NCI-H82 (cell line): Measurements from ENCODE around the gene PCNX2.

Experiments used
- DNase-seq: peaks from one replicate; lab custom pipeline; 2025; lab: John Stamatoyannopoulos, UW

Gene PCNX2

GRCh38 chr1:232983817-232984567 lies 311.5 kb downstream of the PCNX2 start:
- DNase-seq: no peak

DNA sequence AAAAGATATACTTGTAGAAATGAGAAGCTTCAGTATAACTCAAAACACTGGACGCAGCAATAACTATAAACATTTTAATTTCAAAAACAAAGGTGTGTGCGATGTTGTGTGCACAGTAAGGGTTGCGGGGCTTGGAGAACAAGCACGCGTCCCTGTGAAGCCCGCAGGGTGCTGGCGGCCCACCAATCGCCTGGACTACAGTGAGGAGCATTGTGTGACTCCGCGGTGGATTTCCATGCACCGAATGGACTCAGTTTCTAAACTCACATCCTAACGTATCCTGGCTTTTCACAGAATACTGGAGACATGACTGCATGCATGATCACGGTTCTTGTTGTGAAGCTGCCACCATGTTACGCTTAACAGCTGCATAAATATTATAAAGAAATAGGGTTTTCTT lies 312.1 kb downstream of the PCNX2 start:
- no peak for DNase-seq

DNA sequence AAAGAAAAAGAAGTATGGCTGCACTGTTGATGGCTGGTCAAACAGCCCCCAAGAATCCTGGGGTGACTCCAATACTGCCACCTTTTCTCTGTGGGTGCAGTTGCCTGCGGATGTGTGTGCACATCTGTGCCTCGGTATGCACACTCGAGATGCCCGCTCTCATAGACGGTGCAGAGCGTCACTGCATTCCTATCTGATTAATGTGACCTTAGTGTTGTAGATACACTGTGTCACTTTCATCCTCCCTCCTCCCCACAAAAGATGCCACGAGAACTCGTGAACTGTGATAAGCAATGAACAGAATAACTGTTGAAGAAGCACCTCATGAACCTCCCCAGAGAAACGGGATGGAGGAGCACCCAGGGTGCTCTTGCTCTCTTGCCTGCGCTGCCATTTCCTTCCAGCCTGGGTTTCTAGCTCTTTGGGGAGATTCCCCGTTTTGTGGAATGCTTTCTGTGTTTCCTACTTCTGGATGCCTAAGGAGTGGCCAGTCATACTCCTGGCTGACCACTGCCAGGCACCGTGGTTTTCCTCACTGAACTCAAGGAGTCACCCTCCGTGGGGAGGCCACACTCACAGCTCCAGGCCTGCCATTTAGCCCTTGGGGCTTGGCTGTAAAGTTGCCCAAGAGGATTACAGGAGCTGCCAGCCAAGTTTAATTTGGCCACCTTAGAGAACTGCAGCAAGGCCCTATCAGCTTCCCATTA lies 313.1 kb downstream of the PCNX2 start:
- peak; percentile 10 for DNase-seq

DNA sequence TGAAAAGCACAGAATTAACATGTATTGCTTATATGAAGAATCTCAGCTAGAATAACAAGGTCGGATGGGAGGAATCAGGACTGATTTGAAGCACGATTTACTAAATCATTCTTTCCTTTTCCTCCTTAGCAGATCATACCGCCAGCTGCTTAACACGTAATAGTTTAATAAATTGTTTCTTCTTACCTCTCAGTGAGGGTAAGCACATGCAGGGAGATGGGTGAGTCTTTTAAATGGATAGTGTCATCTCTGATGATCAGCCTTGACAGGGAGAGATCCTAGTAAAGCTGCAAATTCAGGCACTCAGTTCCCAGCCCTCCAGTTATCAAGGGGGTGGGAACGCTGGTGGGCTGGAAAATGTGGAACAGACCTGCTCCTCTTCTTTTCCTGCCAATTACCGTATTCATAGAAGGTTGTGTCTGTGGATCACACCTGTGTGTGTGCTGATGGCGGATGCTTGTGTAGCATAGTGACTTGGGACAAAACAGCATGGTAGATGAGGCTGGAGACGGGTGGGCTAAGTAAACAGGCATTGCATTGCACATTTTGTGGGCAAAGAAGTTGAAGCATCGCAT lies 314.5 kb downstream of the PCNX2 start:
- no peak for DNase-seq

DNA sequence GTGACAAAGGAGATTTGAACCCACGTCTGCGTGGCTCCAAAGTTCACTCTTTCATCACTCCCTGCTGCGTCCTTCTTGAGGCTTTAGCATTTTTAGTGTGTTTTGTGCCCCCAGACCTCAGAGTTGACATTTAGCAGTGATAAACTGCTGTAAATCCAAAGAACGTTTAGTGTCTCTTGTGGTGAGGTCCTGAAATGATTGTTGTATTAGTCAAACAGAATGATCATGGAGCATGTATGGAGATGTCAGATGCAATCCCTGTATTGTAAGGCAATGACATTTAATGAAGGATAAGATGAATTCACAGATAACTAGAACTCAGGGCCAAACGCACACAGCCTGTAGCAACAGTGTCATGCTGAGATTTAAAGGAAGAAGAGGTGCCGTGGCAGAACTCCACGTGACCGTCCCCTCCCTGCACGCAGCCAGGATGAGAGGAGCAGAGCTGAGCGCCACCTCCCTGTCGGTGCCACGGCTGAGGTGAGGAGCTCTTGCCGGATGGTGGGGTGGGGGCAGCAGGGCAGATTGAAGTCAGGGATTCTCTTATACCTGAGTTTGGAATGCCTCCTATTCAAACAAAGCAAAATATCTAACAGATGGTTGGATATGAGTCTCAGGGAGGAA lies 315.1 kb downstream of the PCNX2 start:
- DNase-seq: no peak

GRCh38 chr1:232979558-232979957 lies 316.0 kb downstream of the PCNX2 start:
- no peak for DNase-seq

- DNase-seq: no peak
Observed at GRCh38 chr1:232978815-232979214, 316.7 kb downstream of the PCNX2 start.

- peak; percentile 47 for DNase-seq
Observed at GRCh38 chr1:232978091-232978634, 317.4 kb downstream of the PCNX2 start.

- no peak for DNase-seq
Observed at GRCh38 chr1:232974971-232975370, 320.6 kb downstream of the PCNX2 start.

DNA sequence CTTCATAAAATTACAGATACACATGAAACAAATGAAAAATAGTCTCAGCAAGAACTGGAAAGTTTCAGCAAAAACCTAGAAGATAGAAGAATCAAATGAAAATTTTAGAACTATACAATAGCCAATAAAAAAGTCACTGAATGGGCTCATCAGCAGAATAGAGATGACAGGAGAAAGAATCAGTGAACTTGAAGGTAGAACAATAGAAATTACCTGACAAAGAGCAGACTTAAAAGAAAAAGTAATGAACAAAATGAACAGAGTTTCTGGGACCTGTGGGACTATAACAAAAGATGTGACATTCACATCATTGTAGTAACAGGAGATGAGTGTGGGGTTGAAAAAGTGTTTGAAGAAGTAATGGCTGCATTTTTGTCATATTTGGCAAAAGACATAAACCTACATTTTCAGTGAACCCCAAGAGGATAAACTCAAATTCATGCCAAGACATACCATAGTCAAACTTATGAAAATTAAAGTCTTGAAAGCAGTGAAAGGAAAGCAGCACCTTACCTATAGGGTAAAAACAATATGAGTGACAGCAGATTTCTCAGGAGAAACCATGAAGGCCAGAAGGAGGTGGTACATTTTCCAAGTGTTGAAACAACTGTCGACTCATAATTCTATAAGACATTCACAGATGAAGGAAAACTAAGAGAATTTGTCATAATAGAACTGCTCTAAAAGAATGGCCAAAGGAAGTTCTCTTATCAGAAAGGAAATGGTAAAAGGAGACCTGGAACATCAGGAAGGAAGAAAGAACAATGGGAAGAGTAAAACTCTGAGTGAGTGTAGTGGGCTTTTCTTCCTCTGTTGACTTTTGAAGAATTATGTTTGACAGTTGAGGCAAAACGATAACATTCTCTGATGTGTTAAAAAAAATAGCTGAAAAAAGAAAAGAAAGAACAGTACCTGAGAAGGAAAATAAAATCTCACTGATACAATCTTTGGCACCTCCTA lies 321.6 kb downstream of the PCNX2 start:
- DNase-seq: no peak

- DNase-seq: no peak
Observed at GRCh38 chr1:232970508-232970907, 325.0 kb downstream of the PCNX2 start.

DNA sequence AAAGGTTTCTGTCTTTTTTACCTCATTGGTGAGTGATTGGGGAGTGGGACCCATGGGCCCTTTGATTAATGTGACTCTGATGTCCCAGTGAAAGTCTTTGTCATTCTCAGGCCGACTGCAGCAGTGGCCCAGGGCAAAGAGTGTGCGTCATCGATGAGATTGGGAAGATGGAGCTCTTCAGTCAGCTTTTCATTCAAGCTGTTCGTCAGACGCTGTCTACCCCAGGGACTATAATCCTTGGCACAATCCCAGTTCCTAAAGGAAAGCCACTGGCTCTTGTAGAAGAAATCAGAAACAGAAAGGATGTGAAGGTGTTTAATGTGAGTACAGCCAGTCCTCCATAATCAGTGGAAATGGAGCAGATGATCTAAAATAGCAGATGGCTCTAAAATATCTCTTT lies 325.7 kb downstream of the PCNX2 start:
- no peak for DNase-seq

GRCh38 chr1:232968965-232969364 lies 326.6 kb downstream of the PCNX2 start:
- DNase-seq: no peak

- peak; percentile 64 for DNase-seq
Observed at GRCh38 chr1:232968391-232968790, 327.1 kb downstream of the PCNX2 start.

- DNase-seq: peak; percentile 53
Observed at GRCh38 chr1:232966663-232967062, 328.9 kb downstream of the PCNX2 start.

DNA sequence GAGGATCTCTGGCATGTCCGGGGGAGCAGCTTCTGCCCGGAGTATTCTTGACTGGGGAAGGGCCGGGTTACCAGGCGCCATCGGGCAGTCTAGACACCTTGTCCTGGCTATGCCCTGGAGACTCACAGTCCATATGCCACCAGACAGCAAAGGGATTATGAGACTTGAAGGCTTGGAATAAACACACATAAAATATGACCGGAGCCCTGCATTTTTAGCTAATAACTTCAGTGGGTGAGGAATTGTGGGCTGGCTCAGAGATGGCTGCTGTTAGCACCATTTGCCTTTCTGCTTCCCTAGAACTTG lies 329.7 kb downstream of the PCNX2 start:
- DNase-seq: peak; percentile 86

DNA sequence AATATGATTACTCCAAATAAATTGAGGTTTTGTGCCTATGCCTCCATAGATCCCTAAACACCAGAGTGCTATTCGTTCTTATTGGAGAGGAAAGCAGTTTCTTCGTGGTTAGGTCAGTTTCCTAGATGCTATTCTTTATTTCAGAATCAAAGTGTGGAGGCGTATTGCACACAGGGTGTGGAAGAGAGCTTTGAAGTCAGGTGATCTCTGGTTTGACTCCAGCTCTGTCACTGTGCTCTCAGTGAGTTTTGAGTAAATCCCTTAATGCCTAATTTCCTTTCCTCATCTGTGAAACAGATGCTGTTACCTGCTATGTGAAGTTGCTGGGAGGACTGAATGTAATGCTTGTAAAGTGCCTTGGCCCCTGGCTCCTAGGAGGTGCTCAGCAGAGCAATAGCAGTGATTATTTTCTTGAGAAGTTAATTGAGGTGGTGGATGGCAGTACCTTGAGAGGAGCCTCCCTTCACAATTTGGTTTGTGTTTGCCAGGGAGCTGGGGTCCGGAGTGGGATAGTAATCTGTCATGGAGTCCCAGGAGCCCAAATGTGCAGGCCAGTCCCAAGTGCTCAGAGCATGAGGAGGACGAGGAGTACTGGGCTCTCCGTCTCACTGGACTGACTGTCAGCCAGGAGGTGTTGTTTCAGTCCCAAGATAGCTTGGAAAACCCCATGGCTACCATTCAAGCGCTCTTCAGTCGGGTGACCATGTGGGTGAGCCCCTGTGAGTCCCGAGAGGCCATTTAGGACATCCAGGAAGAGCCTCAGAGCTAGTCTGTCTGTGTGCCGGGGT lies 330.2 kb downstream of the PCNX2 start:
- peak; percentile 87 for DNase-seq

- DNase-seq: no peak
Observed at GRCh38 chr1:232964601-232965000, 330.9 kb downstream of the PCNX2 start.

- no peak for DNase-seq
Observed at GRCh38 chr1:232962761-232963745, 332.5 kb downstream of the PCNX2 start.
